HEK293 (cell line): ENCODE measurements around the gene LRRTM4.

Experiments
- CTCF ChIA-PET: fragments of 350-600 bp; formaldehyde crosslinking; extraction: SDS; loops from one replicate; lab custom pipeline; 2021; ENCODE audit warnings: antibody characterized with exemption; lab: Yijun Ruan, JAX
- POLR2A ChIA-PET: fragments of 300-600 bp; formaldehyde crosslinking; extraction: SDS; loops from one replicate; lab custom pipeline; 2020; ENCODE audit warnings: antibody characterized with exemption, inconsistent platforms; lab: Yijun Ruan, JAX
- H3K27ac ChIP-seq: fragments of 200-500 bp; sonication (Bioruptor generic); 2 replicates; pipeline ENCODE4 v1.5.1; 2014; ENCODE audit warnings: low read depth, low read length, control low read depth, inconsistent platforms; ENCODE audit errors: extremely low read depth
- H3K36me3 ChIP-seq, 2 experiments: fragments of 200-500 bp in 1 of 2; sonication (Bioruptor generic) in 1 of 2; 1 replicate in 1 of 2; 2 replicates in 1 of 2; pipeline ENCODE4 v1.5.1; 2014 to 2017; ENCODE audit warnings: inconsistent platforms in 2 of 2, low read length in 2 of 2; ENCODE audit not compliant: control insufficient read depth in 2 of 2, insufficient read depth in 1 of 2
- H3K4me1 ChIP-seq: fragments of 200-500 bp; sonication (Bioruptor generic); 2 replicates; pipeline ENCODE4 v1.5.1; 2014; ENCODE audit warnings: mild to moderate bottlenecking, low read length, inconsistent platforms; ENCODE audit not compliant: control insufficient read depth, insufficient read depth
- H3K4me3 ChIP-seq: 2 replicates; pipeline ENCODE4 v1.5.1; 2011; ENCODE audit warnings: low read depth, mild to moderate bottlenecking, control low read depth, low read length, moderate library complexity
- H3K9me3 ChIP-seq: fragments of 200-500 bp; sonication (Bioruptor generic); 2 replicates; pipeline ENCODE4 v1.5.1; 2014; ENCODE audit warnings: low read depth, low read length, inconsistent platforms; ENCODE audit not compliant: control insufficient read depth, insufficient read depth
- OSR2 ChIP-seq: fragments of 450-650 bp; formaldehyde crosslinking; IDR thresholded peaks from 2 replicates; pipeline ENCODE4 v1.5.1; 2016; ENCODE audit warnings: missing biosample characterization, missing genetic modification characterization
- SCRT1 ChIP-seq: fragments of 450-650 bp; formaldehyde crosslinking; IDR thresholded peaks from 2 replicates; pipeline ENCODE4 v1.5.1; 2016; ENCODE audit warnings: missing biosample characterization, missing genetic modification characterization, borderline replicate concordance
- ZBTB20 ChIP-seq: fragments of 450-650 bp; formaldehyde crosslinking; IDR thresholded peaks from 2 replicates; pipeline ENCODE4 v1.5.1; 2016; ENCODE audit warnings: missing biosample characterization, missing genetic modification characterization
- ZNF132 ChIP-seq: fragments of 450-650 bp; formaldehyde crosslinking; IDR thresholded peaks from 2 replicates; pipeline ENCODE4 v1.5.1; 2017; ENCODE audit warnings: missing biosample characterization, missing genetic modification characterization, borderline replicate concordance
- ZNF26 ChIP-seq: fragments of 450-650 bp; formaldehyde crosslinking; IDR thresholded peaks from 2 replicates; pipeline ENCODE4 v1.5.1; 2016; ENCODE audit warnings: missing biosample characterization, missing genetic modification characterization
- ZNF394 ChIP-seq: fragments of 450-650 bp; formaldehyde crosslinking; IDR thresholded peaks from 2 replicates; pipeline ENCODE4 v1.5.1; 2016; ENCODE audit warnings: missing biosample characterization, missing genetic modification characterization, mild to moderate bottlenecking, moderate library complexity, borderline replicate concordance
- ZNF488 ChIP-seq: fragments of 450-650 bp; formaldehyde crosslinking; IDR thresholded peaks from 2 replicates; pipeline ENCODE4 v1.5.1; 2016; ENCODE audit warnings: missing biosample characterization, missing genetic modification characterization
- ZNF548 ChIP-seq: fragments of 450-650 bp; formaldehyde crosslinking; IDR thresholded peaks from 2 replicates; pipeline ENCODE4 v1.5.1; 2016; ENCODE audit warnings: missing biosample characterization, missing genetic modification characterization
- ZNF830 ChIP-seq: fragments of 450-650 bp; IDR thresholded peaks from 2 replicates; pipeline ENCODE4 v1.5.0; 2018; ENCODE audit warnings: missing biosample characterization, missing genetic modification characterization, low read depth, mild to moderate bottlenecking, moderate library complexity
- TF ChIP-seq, protein P1 (sequence below): fragments of 450-650 bp; formaldehyde crosslinking; IDR thresholded peaks from 2 replicates; pipeline ENCODE4 v1.5.1; 2016; ENCODE audit warnings: missing biosample characterization, missing genetic modification characterization, borderline replicate concordance
- TF ChIP-seq, protein P2 (sequence below): fragments of 450-650 bp; formaldehyde crosslinking; IDR thresholded peaks from 2 replicates; pipeline ENCODE4 v1.5.1; 2016; ENCODE audit warnings: missing biosample characterization, missing genetic modification characterization
- TF ChIP-seq, protein P3 (sequence below): fragments of 450-650 bp; formaldehyde crosslinking; IDR thresholded peaks from 2 replicates; pipeline ENCODE4 v1.5.1; 2016; ENCODE audit warnings: missing biosample characterization, missing genetic modification characterization
- TF ChIP-seq, protein P4 (sequence below): fragments of 450-650 bp; formaldehyde crosslinking; IDR thresholded peaks from 2 replicates; pipeline ENCODE4 v1.5.1; 2017; ENCODE audit warnings: missing biosample characterization, missing genetic modification characterization
- TF ChIP-seq, protein P5 (sequence below): fragments of 450-650 bp; formaldehyde crosslinking; IDR thresholded peaks from 2 replicates; pipeline ENCODE4 v1.5.1; 2016; ENCODE audit warnings: missing biosample characterization, missing genetic modification characterization

LRRTM4 gene

DNA sequence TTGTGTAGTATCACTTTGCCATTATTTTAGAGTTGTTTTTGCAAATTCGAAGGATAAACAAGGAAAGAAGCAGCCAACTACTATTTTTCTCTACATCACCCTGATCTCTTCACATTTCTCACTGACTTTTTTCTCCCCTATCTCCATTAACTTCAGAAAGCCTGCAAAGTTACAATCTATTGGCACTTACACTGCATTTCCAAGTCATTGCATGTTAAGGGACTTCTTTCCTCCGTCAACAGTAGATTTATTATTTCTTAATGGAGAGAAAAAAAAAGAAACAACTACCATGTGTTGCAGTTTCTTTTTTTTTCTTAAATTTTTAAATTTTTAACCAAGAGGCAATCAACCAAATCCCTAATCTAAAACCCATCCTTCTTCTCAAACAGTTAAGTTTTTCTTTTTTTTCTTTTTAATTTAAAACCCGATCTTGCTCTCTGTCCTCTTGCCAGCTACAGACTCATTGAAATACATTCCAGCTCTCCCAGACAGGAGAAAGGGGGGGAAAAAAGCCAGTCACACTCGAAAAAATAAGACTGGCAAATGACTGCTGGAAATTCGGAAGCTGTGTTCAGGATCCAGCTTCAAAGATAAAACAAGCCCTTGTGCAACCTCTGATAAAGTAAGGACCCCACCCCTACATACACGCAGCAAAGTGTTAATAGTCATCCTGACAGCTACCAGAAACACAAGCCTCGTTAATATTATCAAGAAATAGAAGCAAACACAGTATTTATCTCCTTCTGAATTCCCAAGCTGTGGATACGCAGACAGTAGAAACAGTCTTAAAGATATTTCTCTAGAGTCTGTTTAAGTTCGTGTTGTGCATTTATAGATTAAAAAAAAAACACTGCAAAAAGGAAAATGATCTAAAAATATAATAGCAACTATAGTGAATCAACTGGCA, 1.3 kb downstream of the LRRTM4 start:
- H3K9me3 ChIP-seq, result no peaks in the 10 kb centered on the region
- CTCF ChIA-PET, result no interaction called here
- TF ChIP-seq SCRT1 (tag by site-specific recombination) (no peak), ZNF830 (tag by site-specific recombination) (no peak), ZNF394 (no peak)
- TF ChIP-seq, protein P1, sequence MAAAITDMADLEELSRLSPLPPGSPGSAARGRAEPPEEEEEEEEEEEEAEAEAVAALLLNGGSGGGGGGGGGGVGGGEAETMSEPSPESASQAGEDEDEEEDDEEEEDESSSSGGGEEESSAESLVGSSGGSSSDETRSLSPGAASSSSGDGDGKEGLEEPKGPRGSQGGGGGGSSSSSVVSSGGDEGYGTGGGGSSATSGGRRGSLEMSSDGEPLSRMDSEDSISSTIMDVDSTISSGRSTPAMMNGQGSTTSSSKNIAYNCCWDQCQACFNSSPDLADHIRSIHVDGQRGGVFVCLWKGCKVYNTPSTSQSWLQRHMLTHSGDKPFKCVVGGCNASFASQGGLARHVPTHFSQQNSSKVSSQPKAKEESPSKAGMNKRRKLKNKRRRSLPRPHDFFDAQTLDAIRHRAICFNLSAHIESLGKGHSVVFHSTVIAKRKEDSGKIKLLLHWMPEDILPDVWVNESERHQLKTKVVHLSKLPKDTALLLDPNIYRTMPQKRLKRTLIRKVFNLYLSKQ (tag by site-specific recombination), result no peak
- H3K27ac ChIP-seq, result no peak overlapping the region
- H3K36me3 ChIP-seq, result no peaks in the 10 kb centered on the region
- POLR2A ChIA-PET, result no interaction called here
- H3K4me1 ChIP-seq, result no peaks in the 10 kb centered on the region
- H3K4me3 ChIP-seq, result no peak overlapping the region

DNA sequence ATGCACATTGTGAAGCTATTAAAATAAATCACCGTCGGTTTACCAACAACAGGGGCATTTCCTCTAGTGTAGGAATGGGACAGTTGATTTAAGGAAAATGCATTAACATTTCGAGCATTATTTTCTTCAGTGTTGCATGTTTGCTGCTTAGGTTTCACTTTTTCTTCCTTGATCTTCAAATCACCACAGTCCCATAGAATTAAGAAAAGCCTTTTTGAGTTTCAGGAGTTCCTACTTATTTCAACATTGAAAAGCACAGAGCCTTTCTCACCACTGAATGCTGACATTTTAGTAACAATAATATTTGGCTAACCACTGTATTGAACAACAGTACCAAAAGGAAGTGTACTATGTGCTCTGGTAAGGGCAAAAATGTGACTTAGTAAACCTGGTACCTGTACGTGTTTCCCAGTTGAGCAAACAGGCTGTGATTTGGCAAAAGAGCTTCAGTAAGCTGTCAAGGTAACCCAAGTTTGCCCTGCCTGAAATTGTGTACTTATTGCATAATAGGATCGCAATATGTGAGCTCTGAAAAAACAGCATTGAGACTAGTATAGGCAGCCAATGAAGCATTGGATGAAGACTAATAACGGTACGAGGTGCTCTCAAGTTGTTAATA, 2.2 kb downstream of the LRRTM4 start:
- H3K9me3 ChIP-seq, result no peaks in the 10 kb centered on the region
- CTCF ChIA-PET, result no interaction called here
- TF ChIP-seq ZNF488, result no peak
- no peak for TF ChIP-seq ZNF548 (tag by site-specific recombination)
- TF ChIP-seq OSR2 (tag by site-specific recombination), result no peak
- TF ChIP-seq, protein P2, sequence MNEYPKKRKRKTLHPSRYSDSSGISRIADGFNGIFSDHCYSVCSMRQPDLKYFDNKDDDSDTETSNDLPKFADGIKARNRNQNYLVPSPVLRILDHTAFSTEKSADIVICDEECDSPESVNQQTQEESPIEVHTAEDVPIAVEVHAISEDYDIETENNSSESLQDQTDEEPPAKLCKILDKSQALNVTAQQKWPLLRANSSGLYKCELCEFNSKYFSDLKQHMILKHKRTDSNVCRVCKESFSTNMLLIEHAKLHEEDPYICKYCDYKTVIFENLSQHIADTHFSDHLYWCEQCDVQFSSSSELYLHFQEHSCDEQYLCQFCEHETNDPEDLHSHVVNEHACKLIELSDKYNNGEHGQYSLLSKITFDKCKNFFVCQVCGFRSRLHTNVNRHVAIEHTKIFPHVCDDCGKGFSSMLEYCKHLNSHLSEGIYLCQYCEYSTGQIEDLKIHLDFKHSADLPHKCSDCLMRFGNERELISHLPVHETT (tag by site-specific recombination), result no peak
- TF ChIP-seq, protein P3, sequence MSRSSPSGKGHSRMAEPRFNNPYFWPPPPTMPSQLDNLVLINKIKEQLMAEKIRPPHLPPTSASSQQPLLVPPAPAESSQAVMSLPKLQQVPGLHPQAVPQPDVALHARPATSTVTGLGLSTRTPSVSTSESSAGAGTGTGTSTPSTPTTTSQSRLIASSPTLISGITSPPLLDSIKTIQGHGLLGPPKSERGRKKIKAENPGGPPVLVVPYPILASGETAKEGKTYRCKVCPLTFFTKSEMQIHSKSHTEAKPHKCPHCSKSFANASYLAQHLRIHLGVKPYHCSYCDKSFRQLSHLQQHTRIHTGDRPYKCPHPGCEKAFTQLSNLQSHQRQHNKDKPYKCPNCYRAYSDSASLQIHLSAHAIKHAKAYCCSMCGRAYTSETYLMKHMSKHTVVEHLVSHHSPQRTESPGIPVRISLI, result no peak
- TF ChIP-seq ZBTB20 (tag by site-specific recombination), result no peak
- TF ChIP-seq ZNF132, result no peak
- TF ChIP-seq, protein P4, sequence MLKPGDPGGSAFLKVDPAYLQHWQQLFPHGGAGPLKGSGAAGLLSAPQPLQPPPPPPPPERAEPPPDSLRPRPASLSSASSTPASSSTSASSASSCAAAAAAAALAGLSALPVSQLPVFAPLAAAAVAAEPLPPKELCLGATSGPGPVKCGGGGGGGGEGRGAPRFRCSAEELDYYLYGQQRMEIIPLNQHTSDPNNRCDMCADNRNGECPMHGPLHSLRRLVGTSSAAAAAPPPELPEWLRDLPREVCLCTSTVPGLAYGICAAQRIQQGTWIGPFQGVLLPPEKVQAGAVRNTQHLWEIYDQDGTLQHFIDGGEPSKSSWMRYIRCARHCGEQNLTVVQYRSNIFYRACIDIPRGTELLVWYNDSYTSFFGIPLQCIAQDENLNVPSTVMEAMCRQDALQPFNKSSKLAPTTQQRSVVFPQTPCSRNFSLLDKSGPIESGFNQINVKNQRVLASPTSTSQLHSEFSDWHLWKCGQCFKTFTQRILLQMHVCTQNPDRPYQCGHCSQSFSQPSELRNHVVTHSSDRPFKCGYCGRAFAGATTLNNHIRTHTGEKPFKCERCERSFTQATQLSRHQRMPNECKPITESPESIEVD, result no peak
- no peak for TF ChIP-seq ZNF26 (tag by site-specific recombination)
- TF ChIP-seq, protein P5, sequence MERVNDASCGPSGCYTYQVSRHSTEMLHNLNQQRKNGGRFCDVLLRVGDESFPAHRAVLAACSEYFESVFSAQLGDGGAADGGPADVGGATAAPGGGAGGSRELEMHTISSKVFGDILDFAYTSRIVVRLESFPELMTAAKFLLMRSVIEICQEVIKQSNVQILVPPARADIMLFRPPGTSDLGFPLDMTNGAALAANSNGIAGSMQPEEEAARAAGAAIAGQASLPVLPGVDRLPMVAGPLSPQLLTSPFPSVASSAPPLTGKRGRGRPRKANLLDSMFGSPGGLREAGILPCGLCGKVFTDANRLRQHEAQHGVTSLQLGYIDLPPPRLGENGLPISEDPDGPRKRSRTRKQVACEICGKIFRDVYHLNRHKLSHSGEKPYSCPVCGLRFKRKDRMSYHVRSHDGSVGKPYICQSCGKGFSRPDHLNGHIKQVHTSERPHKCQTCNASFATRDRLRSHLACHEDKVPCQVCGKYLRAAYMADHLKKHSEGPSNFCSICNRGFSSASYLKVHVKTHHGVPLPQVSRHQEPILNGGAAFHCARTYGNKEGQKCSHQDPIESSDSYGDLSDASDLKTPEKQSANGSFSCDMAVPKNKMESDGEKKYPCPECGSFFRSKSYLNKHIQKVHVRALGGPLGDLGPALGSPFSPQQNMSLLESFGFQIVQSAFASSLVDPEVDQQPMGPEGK (tag by site-specific recombination), result no peak
- no peaks in the 10 kb centered on the region for H3K36me3 ChIP-seq
- no peak overlapping the region for H3K4me3 ChIP-seq
- H3K27ac ChIP-seq, result no peak overlapping the region
- no peaks in the 10 kb centered on the region for H3K4me1 ChIP-seq
- POLR2A ChIA-PET, result no interaction called here
